ENCODE measurements around the gene ARHGEF12.

ARHGEF12 gene

GRCh38 chr11:120335908-120336640 is at the start of gene ARHGEF12:
ARHGEF12 (plus strand) TSS chr11:120336413; CDS start chr11:120337244, 831 bp downstream.
- H3K9me3 ChIP-seq (ENCODE audit: control insufficient read depth in 2 of 2, low read length in 2 of 2) = no peaks in the 10 kb centered on the region
- no peaks in the 10 kb centered on the region for H3K36me3 ChIP-seq (ENCODE audit: control insufficient read depth in 2 of 2, insufficient read depth in 2 of 2, low read length in 2 of 2)
- H3K27me3 ChIP-seq (ENCODE audit: control insufficient read depth in 2 of 2, insufficient read depth in 2 of 2, low read length in 2 of 2) = no peaks in the 10 kb centered on the region
- peak within 1 kb of the TSS; percentile 87 to 94 for H3K27ac ChIP-seq (ENCODE audit: low read depth in 2 of 2, low read length in 2 of 2)
- H3K4me3 ChIP-seq (ENCODE audit: low read length in 2 of 2) = peak within 1 kb of the TSS; percentile 91 to 92
- H3K4me1 ChIP-seq (ENCODE audit: control insufficient read depth in 2 of 2, insufficient read depth in 2 of 2, low read length in 2 of 2) = peaks cover 12 to 21% of the 10 kb centered on the region in 2 donors
- H3K9ac ChIP-seq (ENCODE audit: low read depth in 1 of 2, low read length in 2 of 2) = peak within 1 kb of the TSS; percentile 83 to 89

GRCh38 chr11:120288021-120288420 is 48.2 kb upstream of the ARHGEF12 start:
- Histone ChIP-seq H3K36me3 (ENCODE audit: control insufficient read depth in 2 of 2, insufficient read depth in 2 of 2, low read length in 2 of 2) (no peaks in the 10 kb centered on the region), H3K9me3 (ENCODE audit: control insufficient read depth in 2 of 2, low read length in 2 of 2) (no peaks in the 10 kb centered on the region), H3K9ac (ENCODE audit: low read depth in 1 of 2, low read length in 2 of 2) (no peak overlapping the region), H3K27ac (ENCODE audit: low read depth in 2 of 2, low read length in 2 of 2) (no peak overlapping the region), H3K4me3 (ENCODE audit: low read length in 2 of 2) (no peak overlapping the region), H3K4me1 (ENCODE audit: control insufficient read depth in 2 of 2, insufficient read depth in 2 of 2, low read length in 2 of 2) (peaks cover 0 to 8% of the 10 kb centered on the region in 2 donors), H3K27me3 (ENCODE audit: control insufficient read depth in 2 of 2, insufficient read depth in 2 of 2, low read length in 2 of 2) (peaks cover 2% of the 10 kb centered on the region in 2 donors)

- Histone ChIP-seq H3K27ac (ENCODE audit: low read depth in 2 of 2, low read length in 2 of 2) (no peak overlapping the region), H3K4me1 (ENCODE audit: control insufficient read depth in 2 of 2, insufficient read depth in 2 of 2, low read length in 2 of 2) (peaks cover 0 to 8% of the 10 kb centered on the region in 2 donors), H3K9ac (ENCODE audit: low read depth in 1 of 2, low read length in 2 of 2) (no peak overlapping the region), H3K27me3 (ENCODE audit: control insufficient read depth in 2 of 2, insufficient read depth in 2 of 2, low read length in 2 of 2) (peaks cover 2 to 6% of the 10 kb centered on the region in 2 donors), H3K9me3 (ENCODE audit: control insufficient read depth in 2 of 2, low read length in 2 of 2) (no peaks in the 10 kb centered on the region), H3K4me3 (ENCODE audit: low read length in 2 of 2) (no peak overlapping the region), H3K36me3 (ENCODE audit: control insufficient read depth in 2 of 2, insufficient read depth in 2 of 2, low read length in 2 of 2) (no peaks in the 10 kb centered on the region)
Measured at GRCh38 chr11:120289426-120289825, 46.8 kb upstream of the ARHGEF12 start.

- peaks cover 0 to 12% of the 10 kb centered on the region in 2 donors for H3K4me1 ChIP-seq (ENCODE audit: control insufficient read depth in 2 of 2, insufficient read depth in 2 of 2, low read length in 2 of 2)
- H3K27ac ChIP-seq (ENCODE audit: low read depth in 2 of 2, low read length in 2 of 2) = no peak overlapping the region
- H3K9ac ChIP-seq (ENCODE audit: low read depth in 1 of 2, low read length in 2 of 2) = no peak overlapping the region
- no peaks in the 10 kb centered on the region for H3K36me3 ChIP-seq (ENCODE audit: control insufficient read depth in 2 of 2, insufficient read depth in 2 of 2, low read length in 2 of 2)
- no peak overlapping the region for H3K4me3 ChIP-seq (ENCODE audit: low read length in 2 of 2)
- H3K9me3 ChIP-seq (ENCODE audit: control insufficient read depth in 2 of 2, low read length in 2 of 2) = no peaks in the 10 kb centered on the region
- H3K27me3 ChIP-seq (ENCODE audit: control insufficient read depth in 2 of 2, insufficient read depth in 2 of 2, low read length in 2 of 2) = peaks cover 2 to 8% of the 10 kb centered on the region in 2 donors
Measured at GRCh38 chr11:120290956-120291355, 45.3 kb upstream of the ARHGEF12 start.

GRCh38 chr11:120293038-120293800 is 43.0 kb upstream of the ARHGEF12 start:
- Histone ChIP-seq H3K27ac (ENCODE audit: low read depth in 2 of 2, low read length in 2 of 2) (no peak overlapping the region), H3K36me3 (ENCODE audit: control insufficient read depth in 2 of 2, insufficient read depth in 2 of 2, low read length in 2 of 2) (no peaks in the 10 kb centered on the region), H3K4me1 (ENCODE audit: control insufficient read depth in 2 of 2, insufficient read depth in 2 of 2, low read length in 2 of 2) (peaks cover 0 to 12% of the 10 kb centered on the region in 2 donors), H3K9ac (ENCODE audit: low read depth in 1 of 2, low read length in 2 of 2) (no peak overlapping the region), H3K9me3 (ENCODE audit: control insufficient read depth in 2 of 2, low read length in 2 of 2) (no peaks in the 10 kb centered on the region), H3K4me3 (ENCODE audit: low read length in 2 of 2) (no peak overlapping the region), H3K27me3 (ENCODE audit: control insufficient read depth in 2 of 2, insufficient read depth in 2 of 2, low read length in 2 of 2) (peaks cover 0 to 8% of the 10 kb centered on the region in 2 donors)

- Histone ChIP-seq H3K4me3 (ENCODE audit: low read length in 2 of 2) (no peak overlapping the region), H3K27me3 (ENCODE audit: control insufficient read depth in 2 of 2, insufficient read depth in 2 of 2, low read length in 2 of 2) (peaks cover 0 to 6% of the 10 kb centered on the region in 2 donors), H3K27ac (ENCODE audit: low read depth in 2 of 2, low read length in 2 of 2) (no peak overlapping the region), H3K9ac (ENCODE audit: low read depth in 1 of 2, low read length in 2 of 2) (no peak overlapping the region), H3K4me1 (ENCODE audit: control insufficient read depth in 2 of 2, insufficient read depth in 2 of 2, low read length in 2 of 2) (peaks cover 0 to 12% of the 10 kb centered on the region in 2 donors), H3K36me3 (ENCODE audit: control insufficient read depth in 2 of 2, insufficient read depth in 2 of 2, low read length in 2 of 2) (no peaks in the 10 kb centered on the region), H3K9me3 (ENCODE audit: control insufficient read depth in 2 of 2, low read length in 2 of 2) (no peaks in the 10 kb centered on the region)
Measured at GRCh38 chr11:120294096-120294495, 42.1 kb upstream of the ARHGEF12 start.

GRCh38 chr11:120295099-120295498 is 41.1 kb upstream of the ARHGEF12 start:
- H3K4me3 ChIP-seq (ENCODE audit: low read length in 2 of 2) = no peak overlapping the region
- H3K27me3 ChIP-seq (ENCODE audit: control insufficient read depth in 2 of 2, insufficient read depth in 2 of 2, low read length in 2 of 2) = peaks cover 0 to 6% of the 10 kb centered on the region in 2 donors
- H3K27ac ChIP-seq (ENCODE audit: low read depth in 2 of 2, low read length in 2 of 2) = no peak overlapping the region
- H3K9me3 ChIP-seq (ENCODE audit: control insufficient read depth in 2 of 2, low read length in 2 of 2) = no peaks in the 10 kb centered on the region
- H3K4me1 ChIP-seq (ENCODE audit: control insufficient read depth in 2 of 2, insufficient read depth in 2 of 2, low read length in 2 of 2) = peaks cover 0 to 15% of the 10 kb centered on the region in 2 donors
- no peak overlapping the region for H3K9ac ChIP-seq (ENCODE audit: low read depth in 1 of 2, low read length in 2 of 2)
- no peaks in the 10 kb centered on the region for H3K36me3 ChIP-seq (ENCODE audit: control insufficient read depth in 2 of 2, insufficient read depth in 2 of 2, low read length in 2 of 2)

GRCh38 chr11:120296554-120296953 is 39.7 kb upstream of the ARHGEF12 start:
- Histone ChIP-seq H3K36me3 (ENCODE audit: control insufficient read depth in 2 of 2, insufficient read depth in 2 of 2, low read length in 2 of 2) (no peaks in the 10 kb centered on the region), H3K4me3 (ENCODE audit: low read length in 2 of 2) (no peak overlapping the region), H3K4me1 (ENCODE audit: control insufficient read depth in 2 of 2, insufficient read depth in 2 of 2, low read length in 2 of 2) (peaks cover under 1 to 9% of the 10 kb centered on the region in 2 donors), H3K9ac (ENCODE audit: low read depth in 1 of 2, low read length in 2 of 2) (no peak overlapping the region), H3K27ac (ENCODE audit: low read depth in 2 of 2, low read length in 2 of 2) (no peak overlapping the region), H3K27me3 (ENCODE audit: control insufficient read depth in 2 of 2, insufficient read depth in 2 of 2, low read length in 2 of 2) (peaks cover 0 to 6% of the 10 kb centered on the region in 2 donors), H3K9me3 (ENCODE audit: control insufficient read depth in 2 of 2, low read length in 2 of 2) (no peaks in the 10 kb centered on the region)

GRCh38 chr11:120298461-120298860 is 37.8 kb upstream of the ARHGEF12 start:
- no peaks in the 10 kb centered on the region for H3K36me3 ChIP-seq (ENCODE audit: control insufficient read depth in 2 of 2, insufficient read depth in 2 of 2, low read length in 2 of 2)
- no peaks in the 10 kb centered on the region for H3K9me3 ChIP-seq (ENCODE audit: control insufficient read depth in 2 of 2, low read length in 2 of 2)
- no peak overlapping the region for H3K4me3 ChIP-seq (ENCODE audit: low read length in 2 of 2)
- H3K27me3 ChIP-seq (ENCODE audit: control insufficient read depth in 2 of 2, insufficient read depth in 2 of 2, low read length in 2 of 2) = peaks cover 0 to 6% of the 10 kb centered on the region in 2 donors
- no peak overlapping the region for H3K9ac ChIP-seq (ENCODE audit: low read depth in 1 of 2, low read length in 2 of 2)
- H3K4me1 ChIP-seq (ENCODE audit: control insufficient read depth in 2 of 2, insufficient read depth in 2 of 2, low read length in 2 of 2) = peaks cover 14 to 23% of the 10 kb centered on the region in 2 donors
- no peak overlapping the region for H3K27ac ChIP-seq (ENCODE audit: low read depth in 2 of 2, low read length in 2 of 2)
